GM10248 (cell line): ENCODE data around the gene KRT13.

Experiments used
- CTCF ChIA-PET: fragments of 300-600 bp; sonication (Branson Sonifier 250); formaldehyde crosslinking; extraction: SDS; loops from one replicate; lab custom pipeline; 2021; ENCODE audit warnings: antibody characterized with exemption; lab: Yijun Ruan, JAX
- POLR2A ChIA-PET: fragments of 350-650 bp; sonication (Branson Sonifier 250); formaldehyde crosslinking; extraction: SDS; loops from one replicate; lab custom pipeline; 2020; ENCODE audit warnings: antibody characterized with exemption; lab: Yijun Ruan, JAX
- DNase-seq: peaks from one replicate; pipeline ENCODE4 v3.0.0; 2012; ENCODE audit errors: extremely low spot score
- CTCF ChIP-seq: IDR thresholded peaks from 2 replicates; pipeline ENCODE4 v1.5.1; 2012; ENCODE audit warnings: mild to moderate bottlenecking, low read depth; ENCODE audit errors: extremely low read depth, missing control alignments, control extremely low read depth

The KRT13 gene

DNA sequence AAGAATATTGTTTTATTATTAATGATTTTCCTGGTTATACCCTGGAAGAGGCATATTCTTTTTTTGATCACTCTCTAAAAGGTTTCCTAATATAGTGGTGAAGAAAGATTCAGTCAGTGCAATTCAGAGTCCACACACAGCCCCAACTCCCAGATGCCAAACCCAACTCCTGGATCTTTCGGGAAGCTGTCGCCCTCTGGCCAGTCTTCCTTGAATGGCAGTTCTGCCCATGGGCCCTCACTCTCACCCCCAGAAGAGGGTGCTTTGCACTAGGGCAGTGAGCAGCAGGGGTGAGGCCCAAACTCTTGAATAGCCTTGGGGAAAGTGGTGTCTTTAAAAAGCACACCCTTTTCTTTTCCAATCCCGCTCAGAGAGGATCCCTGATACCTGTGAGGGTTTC, 49.2 kb downstream of the KRT13 start:
- CTCF ChIA-PET: no interaction called here
- TF ChIP-seq CTCF: no peak

DNA sequence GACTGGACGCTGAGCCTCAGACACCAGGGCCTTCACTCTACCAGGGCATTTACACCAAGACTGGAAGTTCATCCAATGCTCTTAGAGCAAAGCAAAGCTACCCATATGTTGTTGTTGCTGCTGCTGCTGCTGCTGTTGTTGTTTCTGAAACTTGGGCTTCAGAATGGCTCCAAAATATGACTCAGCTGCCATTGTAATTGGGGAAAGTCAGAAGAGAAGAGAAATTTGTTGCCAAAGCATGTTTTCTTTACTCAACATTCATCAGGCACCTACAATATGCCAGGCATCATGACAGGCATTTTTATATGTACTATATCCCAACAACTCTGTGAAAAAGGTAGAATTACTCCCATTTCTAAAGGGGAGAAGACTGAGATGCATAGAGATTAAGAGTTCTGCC, 50.2 kb downstream of the KRT13 start:
- POLR2A ChIA-PET: no interaction called here
- DNase-seq: no peak
- CTCF ChIA-PET: no interaction called here

More for the DNA sequence above, 49.2 kb downstream of the KRT13 start:
- POLR2A ChIA-PET: no interaction called here
- DNase-seq: no peak

DNA sequence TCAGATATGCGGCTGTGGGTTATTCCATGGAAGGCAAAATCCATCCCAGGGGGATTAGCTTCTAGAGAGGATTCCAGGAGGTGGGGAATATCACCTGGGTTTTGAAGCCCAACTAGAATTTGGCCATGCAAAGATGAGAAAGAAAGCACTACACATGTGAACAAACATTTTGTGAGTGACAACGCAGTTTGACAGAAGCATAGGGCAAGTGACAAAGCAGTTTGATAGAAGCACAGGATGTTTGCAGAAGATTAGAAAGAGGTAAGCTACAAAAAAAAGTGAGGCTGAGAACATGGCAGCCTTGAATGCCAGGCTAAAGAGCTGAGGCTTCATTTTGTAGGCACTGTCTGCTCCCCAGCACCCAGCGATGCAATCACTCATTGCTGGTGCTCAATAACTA, 52.3 kb downstream of the KRT13 start:
- TF ChIP-seq CTCF: no peak
- ChIA-PET POLR2A (no interaction called here), CTCF (interaction anchor here (1.9 kb wide), 1 partner anchor 9 kb away, joined by 5 read pairs; no protein-coding TSS in a partner anchor)
- DNase-seq: no peak

More for the DNA sequence above, 50.2 kb downstream of the KRT13 start:
- TF ChIP-seq CTCF: no peak

- TF ChIP-seq CTCF: no peak
- no peak for DNase-seq
- ChIA-PET CTCF (interaction anchor here (1.9 kb wide), 1 partner anchor 8 kb away, joined by 5 read pairs; no protein-coding TSS in a partner anchor), POLR2A (no interaction called here)
Observed at GRCh38 chr17:41452281-41452680, 53.1 kb downstream of the KRT13 start.

- ChIA-PET CTCF (interaction anchor here (0.9 kb wide), 1 partner anchor 10 kb away, joined by 3 read pairs; no protein-coding TSS in a partner anchor), POLR2A (no interaction called here)
- no peak for DNase-seq
- TF ChIP-seq CTCF: no peak
Observed at GRCh38 chr17:41451154-41451728, 54.2 kb downstream of the KRT13 start.
